HepG2 (cell line): Measurements from ENCODE around the gene CYB5D1. TPM values are rescaled to one million over a fixed set of nuclear protein-coding genes. Genes with fewer than 3 reads are reported as not detected.

Experiments
- ARID2 ChIP-seq: sonication (generic); formaldehyde crosslinking; IDR thresholded peaks from 2 replicates; pipeline ENCODE4 v1.8.1; 2022; ENCODE audit warnings: mild to moderate bottlenecking, missing genetic modification reagents, borderline replicate concordance
- ATF5 ChIP-seq: sonication (generic); formaldehyde crosslinking; IDR thresholded peaks from 2 replicates; pipeline ENCODE4 v1.4.0; 2020; ENCODE audit warnings: mild to moderate bottlenecking, low read depth, missing genetic modification reagents
- DDIT3 ChIP-seq: sonication (generic); formaldehyde crosslinking; IDR thresholded peaks from 2 replicates; pipeline ENCODE4 v1.4.0; 2020; ENCODE audit warnings: mild to moderate bottlenecking, missing genetic modification reagents
- EP300 ChIP-seq, 3 experiments: sonication (generic) in 1 of 3; formaldehyde crosslinking in 1 of 3; IDR thresholded peaks; 2 replicates each; pipeline versions ENCODE4 v1.5.1 to v1.6.1; 2011 to 2020; ENCODE audit warnings: low read depth in 2 of 3, low read length in 2 of 3, borderline replicate concordance in 1 of 3, improper control_type of control experiment in 1 of 3, mild to moderate bottlenecking in 1 of 3, missing genetic modification reagents in 1 of 3, moderate library complexity in 1 of 3
- GATAD1 ChIP-seq: IDR thresholded peaks from 2 replicates; pipeline ENCODE4 v1.6.1; 2016; ENCODE audit warnings: missing genetic modification reagents, missing compliant biosample characterization
- KLF6 ChIP-seq: IDR thresholded peaks from 2 replicates; pipeline ENCODE4 v1.8.0; 2016; ENCODE audit warnings: missing biosample characterization, missing genetic modification reagents
- PAXIP1 ChIP-seq: sonication (generic); formaldehyde crosslinking; conservative IDR thresholded peaks from 2 replicates; pipeline ENCODE4 v1.4.0; 2020; ENCODE audit warnings: mild to moderate bottlenecking, missing genetic modification reagents, moderate library complexity
- POLR2AphosphoS2 ChIP-seq: IDR thresholded peaks from 2 replicates; pipeline ENCODE4 v1.6.1; 2011; ENCODE audit warnings: low read depth, low read length, improper control_type of control experiment
- PRPF4 ChIP-seq: fragments of 200-400 bp; formaldehyde crosslinking; IDR thresholded peaks from 2 replicates; pipeline ENCODE4 v1.6.1; 2016; ENCODE audit warnings: low read length, low read depth; ENCODE audit not compliant: poor library complexity, severe bottlenecking
- SIN3A ChIP-seq: IDR thresholded peaks from 2 replicates; pipeline ENCODE4 v1.6.1; 2011; ENCODE audit warnings: low read depth, mild to moderate bottlenecking, control low read depth, low read length, borderline replicate concordance
- SKI ChIP-seq: fragments of 450-650 bp; IDR thresholded peaks from one replicate; pipeline ENCODE4 v1.6.1; 2018; ENCODE audit warnings: mild to moderate bottlenecking; ENCODE audit not compliant: partially characterized antibody
- ZBTB2 ChIP-seq: sonication (generic); formaldehyde crosslinking; IDR thresholded peaks from 2 replicates; pipeline ENCODE4 v1.8.0; 2022; ENCODE audit warnings: low read depth, missing genetic modification reagents
- ZNF24 ChIP-seq: fragments of 450-650 bp; IDR thresholded peaks from 2 replicates; pipeline ENCODE4 v1.6.1; 2017; ENCODE audit warnings: antibody characterized with exemption, mild to moderate bottlenecking
- ZNF335 ChIP-seq: sonication (generic); formaldehyde crosslinking; IDR thresholded peaks from 2 replicates; pipeline ENCODE4 v1.4.0; 2020; ENCODE audit warnings: missing genetic modification reagents
- ZNF350 ChIP-seq: sonication (generic); formaldehyde crosslinking; IDR thresholded peaks from 2 replicates; pipeline ENCODE4 v1.4.0; 2020; ENCODE audit warnings: mild to moderate bottlenecking, low read depth, missing genetic modification reagents, borderline replicate concordance
- ZNF619 ChIP-seq: sonication (generic); formaldehyde crosslinking; IDR thresholded peaks from 2 replicates; pipeline ENCODE4 v1.4.0; 2020; ENCODE audit warnings: mild to moderate bottlenecking, missing genetic modification reagents
- ZNF878 ChIP-seq: sonication (generic); formaldehyde crosslinking; IDR thresholded peaks from 2 replicates; pipeline ENCODE4 v1.8.1; 2023; ENCODE audit warnings: mild to moderate bottlenecking, missing genetic modification reagents, moderate library complexity
- polyA plus RNA-seq, 8 experiments: library from polyadenylated mRNA; depleted of rRNA in 3 of 8; stranded (reverse) in 7 of 8; unstranded in 1 of 8; fragments of >200 nt; fragmentation: Illumina TruSeq in 4 of 8; extraction: Trizol in 4 of 8; gene quantifications; 2 replicates each; pipeline versions ENCODE4 v1.2.1 to v1.2.3, GENCODE V29; 2011 to 2016; ENCODE audit warnings: low read depth in 4 of 8, missing spikeins in 1 of 8, mixed read lengths in 1 of 8; ENCODE audit not compliant: insufficient read depth in 1 of 8
- total RNA-seq, 5 experiments: library from RNA; depleted of rRNA; stranded (reverse); fragments of >200 nt; fragmentation: Illumina TruSeq; extraction: Trizol; gene quantifications; 2 replicates each; pipeline ENCODE4 v1.2.3, GENCODE V29; 2016; ENCODE audit warnings: low read depth in 1 of 5

CYB5D1 gene
- total and polyA plus RNA-seq, 2 of the 13 experiments (the other 11 are each of a cell fraction or from before 2014, with no cell fraction given) = 8.9 to 17.0 TPM

- no peak for TF ChIP-seq ATF5
- TF ChIP-seq ZNF335 = no peak
- peak; percentile 89; the same call in 1 of the 2 replicates for TF ChIP-seq DDIT3
- peak; percentile 24 for TF ChIP-seq SKI
- peak; percentile 42; the same call in 1 of the 2 replicates for TF ChIP-seq ZNF350 (CRISPR knock-in tag)
- no peak for TF ChIP-seq ZNF24
- TF ChIP-seq POLR2AphosphoS2 = no peak
- peak; percentile 39 for TF ChIP-seq PRPF4
- TF ChIP-seq EP300 (IDR thresholded peaks at IDR 0.05; ENCODE audit: low read depth in 2 of 2, low read length in 2 of 2) = no peak
- peak; percentile 79 for TF ChIP-seq EP300 (CRISPR knock-in tag; IDR thresholded peaks at IDR 0.05; ENCODE audit: borderline replicate concordance)
- no peak for TF ChIP-seq ZNF878 (CRISPR knock-in tag)
- peak; percentile 29; the same call in 1 of the 2 replicates for TF ChIP-seq PAXIP1 (CRISPR knock-in tag)
- 0 out of 2 replicates have a peak, but pooled peaks have one; percentile 15 for TF ChIP-seq GATAD1 (CRISPR knock-in tag)
- 0 out of 2 replicates have a peak, but pooled peaks have one; percentile 34 for TF ChIP-seq SIN3A
- no peak for TF ChIP-seq ZBTB2 (CRISPR knock-in tag)
- TF ChIP-seq ARID2 (CRISPR knock-in tag) = no peak
- peak; percentile 64; the same call in 1 of the 2 replicates for TF ChIP-seq ZNF619 (CRISPR knock-in tag)
- TF ChIP-seq KLF6 (CRISPR knock-in tag) = 0 out of 2 replicates have a peak, but pooled peaks have one; percentile 35
These were observed 19.4 kb upstream of the CYB5D1 start (continued) for GRCh38 chr17:7838090-7839075.
